Osteoblast (primary cell): ENCODE data around the gene ITIH3. TPM values are rescaled to one million over a fixed set of nuclear protein-coding genes. Genes with fewer than 3 reads are reported as not detected.
"Not testable (repeated sequence)": the region's sequence is repeated elsewhere in the genome, so short reads cannot be mapped to it uniquely, and the experiment has no call there.

Experiments used
- DNase-seq: peaks from one replicate; pipeline ENCODE4 v3.0.0; 2011; ENCODE audit warnings: low spot score, mixed read lengths; ENCODE audit not compliant: insufficient read length; ENCODE audit errors: missing footprints
- H2AFZ ChIP-seq: 2 replicates; pipeline ENCODE4 v1.6.0; 2011; ENCODE audit warnings: mild to moderate bottlenecking, low read length
- H3K27ac ChIP-seq: 2 replicates; pipeline ENCODE4 v1.5.1; 2011; ENCODE audit warnings: mild to moderate bottlenecking, low read depth, low read length, moderate library complexity
- H3K27me3 ChIP-seq: 2 replicates; pipeline ENCODE4 v1.6.0; 2012; ENCODE audit warnings: mild to moderate bottlenecking, control low read depth, inconsistent platforms, low read length, moderate library complexity; ENCODE audit not compliant: insufficient read depth
- H3K36me3 ChIP-seq: 2 replicates; pipeline ENCODE4 v1.5.1; 2011; ENCODE audit warnings: mild to moderate bottlenecking, low read length, control low read depth, moderate library complexity; ENCODE audit not compliant: insufficient read depth
- H3K4me1 ChIP-seq: 2 replicates; pipeline ENCODE4 v1.5.1; 2011; ENCODE audit warnings: mild to moderate bottlenecking, low read length, control low read depth, moderate library complexity; ENCODE audit not compliant: insufficient read depth
- H3K4me2 ChIP-seq: 2 replicates; pipeline ENCODE4 v1.6.0; 2011; ENCODE audit warnings: mild to moderate bottlenecking, low read length; ENCODE audit not compliant: insufficient read depth
- H3K4me3 ChIP-seq: fragments of 200-600 bp; sonication (generic); 3 replicates; pipeline ENCODE4 v1.5.1; 2012; ENCODE audit warnings: mild to moderate bottlenecking, low read length, inconsistent platforms; ENCODE audit not compliant: insufficient read depth
- H3K79me2 ChIP-seq: 2 replicates; pipeline ENCODE4 v1.6.0; 2012; ENCODE audit warnings: mild to moderate bottlenecking, low read length, control low read depth, inconsistent platforms; ENCODE audit not compliant: insufficient read depth
- H3K9me3 ChIP-seq: 2 replicates; pipeline ENCODE4 v1.5.1; 2011; ENCODE audit warnings: low read depth, low read length, control low read depth
- H4K20me1 ChIP-seq: 2 replicates; pipeline ENCODE4 v1.6.0; 2012; ENCODE audit warnings: mild to moderate bottlenecking, low read length, control low read depth; ENCODE audit not compliant: insufficient read depth
- total RNA-seq: library from RNA; depleted of rRNA; stranded (reverse); fragments of >200 nt; gene quantifications from 2 replicates; pipeline ENCODE4 v1.2.3, GENCODE V29; 2012
- TF ChIP-seq, protein P1 (sequence below): IDR thresholded peaks from 2 replicates; pipeline ENCODE4 v1.5.1; 2011; ENCODE audit warnings: mild to moderate bottlenecking, low read depth, low read length, moderate library complexity; ENCODE audit errors: extremely low read depth

The ITIH3 gene
- total RNA-seq, 1 donor, result under 0.01 TPM

- Histone ChIP-seq H3K36me3 (no peaks in the 10 kb centered on the region), H3K27me3 (peaks cover 7% of the 10 kb centered on the region), H3K4me2 (no peak overlapping the region), H3K4me1 (no peaks in the 10 kb centered on the region), H3K27ac (no peak overlapping the region), H2AFZ (no peak overlapping the region), H3K4me3 (no peak overlapping the region), H3K79me2 (peaks cover 4% of the 10 kb centered on the region), H3K9me3 (no peaks in the 10 kb centered on the region), H4K20me1 (no peaks in the 10 kb centered on the region)
- TF ChIP-seq, protein P1, sequence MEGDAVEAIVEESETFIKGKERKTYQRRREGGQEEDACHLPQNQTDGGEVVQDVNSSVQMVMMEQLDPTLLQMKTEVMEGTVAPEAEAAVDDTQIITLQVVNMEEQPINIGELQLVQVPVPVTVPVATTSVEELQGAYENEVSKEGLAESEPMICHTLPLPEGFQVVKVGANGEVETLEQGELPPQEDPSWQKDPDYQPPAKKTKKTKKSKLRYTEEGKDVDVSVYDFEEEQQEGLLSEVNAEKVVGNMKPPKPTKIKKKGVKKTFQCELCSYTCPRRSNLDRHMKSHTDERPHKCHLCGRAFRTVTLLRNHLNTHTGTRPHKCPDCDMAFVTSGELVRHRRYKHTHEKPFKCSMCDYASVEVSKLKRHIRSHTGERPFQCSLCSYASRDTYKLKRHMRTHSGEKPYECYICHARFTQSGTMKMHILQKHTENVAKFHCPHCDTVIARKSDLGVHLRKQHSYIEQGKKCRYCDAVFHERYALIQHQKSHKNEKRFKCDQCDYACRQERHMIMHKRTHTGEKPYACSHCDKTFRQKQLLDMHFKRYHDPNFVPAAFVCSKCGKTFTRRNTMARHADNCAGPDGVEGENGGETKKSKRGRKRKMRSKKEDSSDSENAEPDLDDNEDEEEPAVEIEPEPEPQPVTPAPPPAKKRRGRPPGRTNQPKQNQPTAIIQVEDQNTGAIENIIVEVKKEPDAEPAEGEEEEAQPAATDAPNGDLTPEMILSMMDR, result no peak
- no peak for DNase-seq
Observed at GRCh38 chr3:52774901-52775864, 19.4 kb upstream of the ITIH3 start.

GRCh38 chr3:52775877-52776276 lies 18.7 kb upstream of the ITIH3 start:
- TF ChIP-seq, protein P1, result no peak
- no peak overlapping the region for H2AFZ ChIP-seq
- H3K4me1 ChIP-seq, result no peaks in the 10 kb centered on the region
- DNase-seq, result no peak
- H3K27ac ChIP-seq, result no peak overlapping the region
- H3K9me3 ChIP-seq, result no peaks in the 10 kb centered on the region
- no peak overlapping the region for H3K4me3 ChIP-seq
- H3K36me3 ChIP-seq, result no peaks in the 10 kb centered on the region
- H3K79me2 ChIP-seq, result no peaks in the 10 kb centered on the region
- H4K20me1 ChIP-seq, result no peaks in the 10 kb centered on the region
- no peak overlapping the region for H3K4me2 ChIP-seq
- peaks cover 14% of the 10 kb centered on the region for H3K27me3 ChIP-seq

GRCh38 chr3:52776486-52776885 lies 18.1 kb upstream of the ITIH3 start:
- H3K4me1 ChIP-seq, H3K4me2 ChIP-seq, H4K20me1 ChIP-seq, H3K9me3 ChIP-seq, H3K79me2 ChIP-seq, H3K4me3 ChIP-seq, H2AFZ ChIP-seq, DNase-seq, H3K36me3 ChIP-seq, H3K27ac ChIP-seq: not testable (repeated sequence)
- H3K27me3 ChIP-seq, result peaks cover 19% of the 10 kb centered on the region

DNA sequence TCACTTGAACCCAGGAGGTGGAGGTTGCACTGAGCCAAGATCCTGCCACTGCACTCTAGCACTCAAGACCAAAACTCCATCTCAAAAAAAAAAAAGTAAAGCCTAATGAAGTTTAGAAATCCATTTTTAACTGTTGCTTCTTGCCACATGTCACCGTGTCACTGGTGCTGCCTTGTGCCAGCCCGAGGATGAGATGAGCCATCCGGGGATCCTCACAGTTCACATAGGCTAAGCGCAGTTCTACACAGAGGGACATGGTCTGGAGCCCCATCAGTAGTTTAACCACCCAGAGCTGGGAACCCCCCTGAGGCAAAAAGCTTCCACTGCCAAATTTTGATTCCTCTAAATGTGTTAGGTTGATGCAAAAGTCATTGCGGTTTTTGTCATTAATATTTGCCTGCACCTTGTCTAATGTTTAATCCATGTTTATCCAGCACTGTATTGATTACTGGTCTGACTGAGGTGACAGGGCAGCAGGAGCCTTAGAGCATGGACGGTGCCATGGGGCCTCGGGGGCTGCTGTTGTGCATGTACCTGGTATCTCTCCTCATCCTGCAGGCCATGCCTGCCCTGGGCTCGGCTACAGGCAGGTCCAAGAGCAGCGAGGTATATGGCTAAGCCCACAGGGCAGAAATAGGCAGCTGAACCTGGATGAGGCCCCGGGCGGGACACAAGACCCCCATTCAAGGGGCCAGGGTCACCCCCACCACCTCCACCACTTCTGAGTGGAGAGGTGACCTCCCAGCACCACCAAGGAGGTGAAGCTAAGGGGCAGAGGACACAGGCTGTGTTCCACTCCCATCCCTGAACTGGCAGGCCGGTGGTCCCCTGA lies 17.3 kb upstream of the ITIH3 start, which contains the start of gene ITIH1:
TSS of gene ITIH1 (plus strand) at position 473 of the 832 bp plus-strand sequence. CDS start at position 490, 17 bp downstream.
- H3K27me3 ChIP-seq, result peaks cover 27% of the 10 kb centered on the region
- H3K36me3 ChIP-seq, result no peaks in the 10 kb centered on the region
- no peak for DNase-seq
- H4K20me1 ChIP-seq, result no peaks in the 10 kb centered on the region
- H3K79me2 ChIP-seq, result no peaks in the 10 kb centered on the region
- H3K4me3 ChIP-seq, result no peak within 1 kb of the TSS
- no peak within 1 kb of the TSS for H2AFZ ChIP-seq
- H3K9me3 ChIP-seq, result no peaks in the 10 kb centered on the region
- no peak within 1 kb of the TSS for H3K4me2 ChIP-seq
- H3K27ac ChIP-seq, result no peak within 1 kb of the TSS
- TF ChIP-seq, protein P1, result no peak
- no peaks in the 10 kb centered on the region for H3K4me1 ChIP-seq
